Heart left ventricle (tissue), 13 donors: ENCODE data around the gene LMTK2.

Experiments used
- CTCF ChIP-seq, 12 donors: fragments of 200-600 bp; sonication (generic) in 4 of 12; IDR thresholded peaks; one replicate each; pipeline versions ENCODE4 v1.5.0 to v1.8.0; 2018 to 2022; ENCODE audit warnings: antibody characterized with exemption in 12 of 12, mild to moderate bottlenecking in 5 of 12
- POLR2A ChIP-seq, 2 donors: fragments of 450-650 bp; IDR thresholded peaks; one replicate each; pipeline ENCODE4 v1.6.1; 2017; ENCODE audit warnings: antibody characterized with exemption in 2 of 2, mild to moderate bottlenecking in 2 of 2, moderate library complexity in 2 of 2
- donor health status: ischemic (EF 13 %, LVEDD 7.1; RV severe dilation, severe dysfunction).
- donor health status: DM: no; HTN: yes; CAD: no.
- donor health status: DM: no; HTN: no; CAD: no.
- donor health status: ischemic (EF 25% LVEDD 6.9; RV normal size, moderate dysfunction).
- donor health status: ischemic (EF 25% LVEDD 5.7; RV mildly dilated, moderate dysfunction).
- donor health status: ischemic (EF 35%, LVEDD 5.7; RV mildly dilated, moderate dysfunction).
- donor health status: nonischemic (EF 11% LVEDD 7.7; RV severe dilation, severe dysfunction).
- donor health status: DM: yes; HTN: yes; CAD: no.
- donor health status: PGD.
- donor health status: ischemic (EF 29% LVEDD 5.4; RV normal size, mild dysfunction).
- donor health status: nonischemic (EF 23%, LVEDD 6.1; RV moderate dilation, normal function).

GRCh38 chr7:98178762-98179490, 72.3 kb downstream of the LMTK2 start:
- no peak for TF ChIP-seq CTCF (IDR thresholded peaks at IDR 0.05)
- no peak for TF ChIP-seq POLR2A (IDR thresholded peaks at IDR 0.05)
